HG03103 (cell line): ENCODE results near the gene SDC3.

Experiments used
- ATAC-seq: cut with Tn5 transposase; IDR thresholded peaks from one replicate; pipeline ENCODE4 v1.9.1; 2021; ENCODE audit warnings: low read depth; ENCODE audit not compliant: unreplicated experiment

SDC3 gene

GRCh38 chr1:30905916-30906620 lies 2.5 kb downstream of the SDC3 start:
- no peak for ATAC-seq

GRCh38 chr1:30905403-30905802 lies 3.2 kb downstream of the SDC3 start:
- no peak for ATAC-seq

- ATAC-seq, result no peak
Measured at GRCh38 chr1:30904962-30905335, 3.6 kb downstream of the SDC3 start.

- no peak for ATAC-seq
Measured at GRCh38 chr1:30904191-30904961, 4.2 kb downstream of the SDC3 start.

- no peak for ATAC-seq
Measured at GRCh38 chr1:30903343-30904034, 5.1 kb downstream of the SDC3 start.

- ATAC-seq, result no peak
Measured at GRCh38 chr1:30902593-30903290, 5.8 kb downstream of the SDC3 start.

- ATAC-seq, result no peak
Measured at GRCh38 chr1:30901798-30902581, 6.6 kb downstream of the SDC3 start.

- ATAC-seq, result no peak
Measured at GRCh38 chr1:30900931-30901560, 7.5 kb downstream of the SDC3 start.

- no peak for ATAC-seq
Measured at GRCh38 chr1:30900486-30900885, 8.1 kb downstream of the SDC3 start.

GRCh38 chr1:30899577-30900389 lies 8.8 kb downstream of the SDC3 start:
- ATAC-seq, result no peak

- no peak for ATAC-seq
Measured at GRCh38 chr1:30898031-30898815, 10.3 kb downstream of the SDC3 start.

- no peak for ATAC-seq
Measured at GRCh38 chr1:30896905-30897304, 11.7 kb downstream of the SDC3 start.

GRCh38 chr1:30895944-30896660 lies 12.5 kb downstream of the SDC3 start:
- no peak for ATAC-seq

GRCh38 chr1:30895382-30895943 lies 13.1 kb downstream of the SDC3 start:
- no peak for ATAC-seq

GRCh38 chr1:30894508-30894973 lies 14.0 kb downstream of the SDC3 start:
- ATAC-seq, result no peak

GRCh38 chr1:30893776-30894507 lies 14.6 kb downstream of the SDC3 start:
- no peak for ATAC-seq
